Measurements from ENCODE around the gene CBFA2T3. TPM values are rescaled to one million over a fixed set of nuclear protein-coding genes. Genes with fewer than 3 reads are reported as not detected.

CBFA2T3 gene
- total and polyA plus RNA-seq, 2 of the 13 experiments (the other 11 are each of a cell fraction or from before 2014, with no cell fraction given), result 0.05 TPM; not detected in 1

DNA sequence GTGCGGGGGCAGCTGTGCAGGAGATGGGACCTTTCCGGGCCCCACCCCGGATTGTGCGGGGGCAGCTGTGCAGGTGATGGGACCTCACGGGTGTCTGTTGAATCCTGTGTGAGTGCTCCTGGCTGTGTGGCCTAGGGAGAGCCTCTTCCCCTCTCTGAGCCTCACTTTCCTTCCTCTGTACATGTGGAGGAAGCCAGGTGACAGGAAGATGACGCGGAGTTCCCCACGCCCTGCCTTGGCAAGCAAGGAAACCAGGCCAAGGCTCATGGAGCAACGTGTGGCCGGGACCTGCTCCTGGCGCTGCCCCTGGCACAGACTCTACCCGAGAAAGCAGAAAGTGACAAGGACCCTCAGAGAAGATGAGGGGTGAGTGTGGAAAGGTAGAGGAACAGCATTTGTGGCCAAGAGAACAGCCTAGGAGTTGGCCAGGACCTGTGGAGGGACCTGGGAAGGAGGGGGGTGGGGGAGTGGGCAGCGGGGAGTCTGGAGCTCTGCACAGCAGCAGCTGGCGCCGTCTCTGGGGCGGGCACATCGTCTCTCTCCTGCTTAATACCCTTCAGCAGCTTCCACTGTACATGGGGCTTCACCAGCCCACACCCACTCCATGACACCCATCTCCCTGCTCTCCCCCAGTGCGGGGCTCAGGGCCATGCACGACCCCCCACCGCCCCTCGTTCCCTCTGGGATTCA, 72.2 kb downstream of the CBFA2T3 start:
- 14% methylated on average over 14 of the region's 21 CpGs for WGBS (ENCODE audit: low lambda C conversion rate)
- POLR2A ChIA-PET, result no interaction called here
- in situ Hi-C loops (cut with HindIII; ENCODE audit: extremely low pct_ligation_motif_present, low pct_unique_long_range_greater_than_20kb) (no loop called here), intact Hi-C loops (cut with micrococcal nuclease; ENCODE audit: unreplicated experiment) (no loop called here)
- Histone ChIP-seq H3K9me3 (ENCODE audit: low read length) (no peaks in the 10 kb centered on the region), H3K4me3 (replicated peaks in 1 of 3; ENCODE audit: insufficient read depth in 1 of 3, low read depth in 2 of 3, low read length in 3 of 3) (no peak overlapping the region), H3K36me3 (replicated peaks in 1 of 2; ENCODE audit: control insufficient read depth in 1 of 2, insufficient read depth in 2 of 2, low read length in 2 of 2) (no peaks in the 10 kb centered on the region), H3K27me3 (ENCODE audit: control insufficient read depth in 1 of 2, insufficient read depth in 2 of 2, low read length in 2 of 2) (peaks cover 42 to 95% of the 10 kb centered on the region in 2 experiments), H3K9ac (ENCODE audit: insufficient read depth, low read depth, low read length) (no peak overlapping the region), H4K20me1 (ENCODE audit: insufficient read depth, low read length) (no peaks in the 10 kb centered on the region; the same call in 1 of the 2 replicates), H3K27ac (ENCODE audit: extremely low read length, insufficient read depth, low read length) (no peak overlapping the region), H2AFZ (ENCODE audit: low read length) (no peak overlapping the region), H3K79me2 (ENCODE audit: insufficient read depth, low read length) (no peaks in the 10 kb centered on the region), H3K4me2 (ENCODE audit: low read depth, low read length) (no peak overlapping the region), H3K4me1 (ENCODE audit: insufficient read depth, low read length) (peaks cover 10% of the 10 kb centered on the region)
- ATAC-seq (no peak), DNase-seq (ENCODE audit: low spot score) (no peak), FAIRE-seq (no peak)
- TF ChIP-seq ZNF724P (CRISPR knock-in tag; IDR thresholded peaks at IDR 0.05; ENCODE audit: borderline replicate concordance) (no peak), BHLHE40 (IDR thresholded peaks at IDR 0.05; ENCODE audit: low read length) (no peak), GZF1 (CRISPR knock-in tag; IDR thresholded peaks at IDR 0.05) (no peak), SYNCRIP (IDR thresholded peaks at IDR 0.05; ENCODE audit: insufficient read depth, low read depth, low read length) (no peak), POLR2G (IDR thresholded peaks at IDR 0.05; ENCODE audit: low read depth, low read length) (no peak), ZNF768 (CRISPR knock-in tag; IDR thresholded peaks at IDR 0.05) (peak; percentile 98), CHCHD3 (CRISPR knock-in tag; IDR thresholded peaks at IDR 0.05) (no peak), MYC (CRISPR knock-in tag; IDR thresholded peaks at IDR 0.05; ENCODE audit: borderline replicate concordance) (no peak), MLLT10 (CRISPR knock-in tag; IDR thresholded peaks at IDR 0.05) (no peak), SIX4 (CRISPR knock-in tag; IDR thresholded peaks at IDR 0.05) (no peak), KLF12 (CRISPR knock-in tag; IDR thresholded peaks at IDR 0.05; ENCODE audit: borderline replicate concordance) (no peak), TCF7L2 (IDR thresholded peaks at IDR 0.05; ENCODE audit: low read depth, low read length) (no peak), ZNF30 (CRISPR knock-in tag; IDR thresholded peaks at IDR 0.05) (no peak), PHF20 (CRISPR knock-in tag; IDR thresholded peaks at IDR 0.05) (no peak), RARG (CRISPR knock-in tag; IDR thresholded peaks at IDR 0.05; ENCODE audit: low read depth) (no peak)
- TF ChIP-seq, protein P1, sequence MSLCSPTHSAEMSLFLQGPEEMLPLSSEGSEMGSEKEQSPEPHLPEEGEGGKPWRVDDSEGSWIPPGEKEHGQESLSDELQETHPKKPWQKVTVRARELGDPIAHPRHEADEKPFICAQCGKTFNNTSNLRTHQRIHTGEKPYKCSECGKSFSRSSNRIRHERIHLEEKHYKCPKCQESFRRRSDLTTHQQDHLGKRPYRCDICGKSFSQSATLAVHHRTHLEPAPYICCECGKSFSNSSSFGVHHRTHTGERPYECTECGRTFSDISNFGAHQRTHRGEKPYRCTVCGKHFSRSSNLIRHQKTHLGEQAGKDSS (CRISPR knock-in tag; IDR thresholded peaks at IDR 0.05; ENCODE audit: borderline replicate concordance, low read depth), result 0 out of 2 replicates have a peak, but pooled peaks have one; percentile 46
- TF ChIP-seq, protein P2, sequence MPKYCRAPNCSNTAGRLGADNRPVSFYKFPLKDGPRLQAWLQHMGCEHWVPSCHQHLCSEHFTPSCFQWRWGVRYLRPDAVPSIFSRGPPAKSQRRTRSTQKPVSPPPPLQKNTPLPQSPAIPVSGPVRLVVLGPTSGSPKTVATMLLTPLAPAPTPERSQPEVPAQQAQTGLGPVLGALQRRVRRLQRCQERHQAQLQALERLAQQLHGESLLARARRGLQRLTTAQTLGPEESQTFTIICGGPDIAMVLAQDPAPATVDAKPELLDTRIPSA (CRISPR knock-in tag; IDR thresholded peaks at IDR 0.05; ENCODE audit: borderline replicate concordance), result no peak
- no TSS peak for BruUV-seq (replicated peaks)
- CTCF ChIA-PET (ENCODE audit: low intra/inter-chr PET ratio, low total read pairs), result no interaction called here

Measured in HepG2 (cell line).